Kidney (tissue), 14 donors: ENCODE measurements around the gene ZMIZ2. TPM values are rescaled to one million over a fixed set of nuclear protein-coding genes. Genes with fewer than 3 reads are reported as not detected.

Source experiments
- DNase-seq, 5 donors: peaks; one replicate each; pipeline ENCODE4 v3.0.0-alpha.2; 2013 to 2020
- FAIRE-seq: peaks from 2 replicates; lab custom pipeline; 2012; peaks lifted over from hg19 to GRCh38; lab: Jason Lieb, UNC
- H3K27ac ChIP-seq, 2 donors: one replicate each; pipeline ENCODE4 v1.7.0; 2013; ENCODE audit warnings: low read depth in 2 of 2, low read length in 2 of 2, inconsistent platforms in 1 of 2
- H3K27me3 ChIP-seq: one replicate; pipeline ENCODE4 v1.7.1; 2013; ENCODE audit warnings: low read length, inconsistent platforms; ENCODE audit not compliant: control insufficient read depth, insufficient read depth
- H3K36me3 ChIP-seq, 3 donors: one replicate each; pipeline versions ENCODE4 v1.7.0 to v1.7.1; 2013; ENCODE audit warnings: low read length in 3 of 3, control low read depth in 1 of 3, inconsistent platforms in 1 of 3; ENCODE audit not compliant: insufficient read depth in 3 of 3, control insufficient read depth in 2 of 3
- H3K4me1 ChIP-seq, 3 donors: one replicate each; pipeline versions ENCODE4 v1.7.0 to v1.7.1; 2013; ENCODE audit warnings: low read length in 3 of 3, inconsistent platforms in 1 of 3, low read depth in 1 of 3; ENCODE audit not compliant: control insufficient read depth in 2 of 3, insufficient read depth in 2 of 3
- H3K4me3 ChIP-seq, 3 donors: one replicate each; pipeline versions ENCODE4 v1.7.0 to v1.8.1; 2013; ENCODE audit warnings: low read length in 3 of 3, control low read depth in 1 of 3, inconsistent platforms in 1 of 3
- H3K9ac ChIP-seq, 3 donors: one replicate each; pipeline versions ENCODE4 v1.7.0 to v1.7.1; 2013; ENCODE audit warnings: low read length in 3 of 3, control low read depth in 1 of 3, inconsistent platforms in 1 of 3
- H3K9me3 ChIP-seq, 3 donors: one replicate each; pipeline versions ENCODE4 v1.7.0 to v1.7.1; 2013; ENCODE audit warnings: low read length in 3 of 3, control low read depth in 1 of 3, inconsistent platforms in 1 of 3; ENCODE audit not compliant: control insufficient read depth in 2 of 3, insufficient read depth in 1 of 3
- CTCF ChIP-seq: IDR thresholded peaks from 3 replicates; pipeline ENCODE4 v1.5.1; 2012; ENCODE audit warnings: mild to moderate bottlenecking, moderate library complexity, borderline replicate concordance; ENCODE audit not compliant: insufficient read depth; ENCODE audit errors: extremely low read depth
- intact Hi-C: fragments of 100-400 bp; cut with DNase I; formaldehyde crosslinking; loops from one replicate; pipeline ENCODE4 v1.11.1; 2022
- polyA plus RNA-seq: library from polyadenylated mRNA; stranded (reverse); fragments of 350-450 nt; fragmentation: Illumina TruSeq; extraction: RNeasy Lipid Tissue Mini Kit (QIAGEN cat#74804); gene quantifications from one replicate; pipeline ENCODE4 v1.2.3, GENCODE V29; 2014; ENCODE audit warnings: low read depth, low replicate concordance; ENCODE audit not compliant: insufficient read depth
- total RNA-seq: library from RNA; stranded (reverse); fragmentation: NEBNext Ultra II Directional; extraction: Animal tissue kit (Norgen Biotek cat#: 25700); gene quantifications from one replicate; pipeline ENCODE4 v1.2.1, GENCODE V29; 2021
- donor health status: control.
- donor health status: control.
- donor health status: control.
- donor health status: control.
- donor health status: control.
- donor health status: DM: yes; HTN: yes; CAD: no.
- donor health status: Normal renal cell carcinoma (clear cell type).

Gene ZMIZ2
- total and polyA plus RNA-seq, 2 donors from 2014 or later = 30.5 to 127 TPM

- FAIRE-seq = no peak
- peaks cover 0 to 6% (median 5%) of the 10 kb centered on the region in 3 donors for H3K4me1 ChIP-seq
- H3K27ac ChIP-seq = no peak overlapping the region
- intact Hi-C loops = no loop called here
- no peaks in the 10 kb centered on the region for H3K9me3 ChIP-seq
- no peak overlapping the region for H3K9ac ChIP-seq
- H3K27me3 ChIP-seq = no peaks in the 10 kb centered on the region
- H3K36me3 ChIP-seq = no peaks in the 10 kb centered on the region
- DNase-seq = no peak
- no peak for TF ChIP-seq CTCF
- H3K4me3 ChIP-seq = no peak overlapping the region
Measured at GRCh38 chr7:44743750-44744149, 4.9 kb upstream of the ZMIZ2 start.

- no peak for TF ChIP-seq CTCF
- intact Hi-C loops = no loop called here
- Histone ChIP-seq H3K4me1 (peaks cover 0 to 32% (median 25%) of the 10 kb centered on the region in 3 donors), H3K36me3 (no peaks in the 10 kb centered on the region), H3K27ac (peak overlapping the region; percentile 35 to 67), H3K27me3 (no peaks in the 10 kb centered on the region), H3K9me3 (no peaks in the 10 kb centered on the region), H3K4me3 (peak overlapping the region; percentile 50 to 85 (median 76)), H3K9ac (peak overlapping the region; percentile 37 to 93 (median 79))
- no peak for FAIRE-seq
- peak in 4 of 5 donors; percentile 43 to 83 (median 65) for DNase-seq
Measured at GRCh38 chr7:44748948-44749731, 493 bp downstream of the ZMIZ2 start.

- H3K9ac ChIP-seq = peak overlapping the region in 1 of 3 donors; percentile 79
- H3K36me3 ChIP-seq = no peaks in the 10 kb centered on the region
- TF ChIP-seq CTCF = no peak
- H3K27me3 ChIP-seq = no peaks in the 10 kb centered on the region
- H3K4me3 ChIP-seq = peak overlapping the region; percentile 50 to 85 (median 76)
- intact Hi-C loops = no loop called here
- no peaks in the 10 kb centered on the region for H3K9me3 ChIP-seq
- H3K4me1 ChIP-seq = peaks cover 0 to 40% (median 25%) of the 10 kb centered on the region in 3 donors
- no peak overlapping the region for H3K27ac ChIP-seq
- DNase-seq = no peak
- FAIRE-seq = no peak
Measured at GRCh38 chr7:44749992-44750391, 1.3 kb downstream of the ZMIZ2 start.
